GM18499 (cell line): Measurements from ENCODE around the gene THSD4.

Experiments used
- ATAC-seq: cut with Tn5 transposase; IDR thresholded peaks from one replicate; pipeline ENCODE4 v1.9.1; 2021; ENCODE audit warnings: moderate number of reproducible peaks; ENCODE audit not compliant: insufficient read depth, unreplicated experiment

THSD4 gene

DNA sequence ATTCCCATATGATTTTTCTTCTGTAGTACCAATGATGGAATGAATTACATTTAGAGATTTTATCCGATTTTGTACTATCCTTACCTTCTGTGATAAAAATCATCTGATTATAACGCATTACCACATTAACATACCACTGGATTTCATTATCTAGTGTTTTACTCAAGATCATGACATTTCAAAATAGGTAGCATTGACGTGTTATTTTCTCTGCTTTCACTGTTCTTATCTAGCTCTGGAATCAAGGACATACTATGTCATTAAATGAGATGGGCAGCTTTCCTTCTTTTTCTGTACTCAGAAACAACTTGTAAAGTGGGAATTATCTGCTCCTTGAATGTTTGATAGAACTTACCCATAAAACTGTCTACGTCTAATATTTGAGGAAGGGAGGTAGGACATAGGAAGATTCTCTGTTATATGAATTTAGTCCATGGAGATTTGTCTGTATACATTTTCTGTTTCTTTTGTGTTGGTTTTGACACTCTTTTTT, 511.4 kb downstream of the THSD4 start:
- no peak for ATAC-seq

DNA sequence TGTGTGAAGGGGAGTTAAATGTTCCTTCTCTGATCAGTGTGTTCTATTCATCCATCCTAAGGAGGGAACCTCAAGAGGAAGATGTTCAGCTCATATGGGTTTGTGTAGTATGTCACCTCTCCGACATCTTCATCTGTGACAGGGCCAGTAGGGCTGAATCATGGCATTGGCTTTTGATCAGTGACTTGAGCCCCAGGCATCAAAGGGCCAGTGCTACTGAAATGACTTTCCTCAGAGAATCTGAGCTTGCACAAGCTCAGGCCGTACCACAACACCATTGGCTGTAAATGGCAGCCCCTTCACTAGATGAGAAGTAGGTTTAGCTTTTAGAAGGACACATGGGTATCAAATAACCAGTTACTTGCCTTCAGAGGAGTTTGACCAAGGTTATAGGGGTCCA, 511.9 kb downstream of the THSD4 start:
- no peak for ATAC-seq

DNA sequence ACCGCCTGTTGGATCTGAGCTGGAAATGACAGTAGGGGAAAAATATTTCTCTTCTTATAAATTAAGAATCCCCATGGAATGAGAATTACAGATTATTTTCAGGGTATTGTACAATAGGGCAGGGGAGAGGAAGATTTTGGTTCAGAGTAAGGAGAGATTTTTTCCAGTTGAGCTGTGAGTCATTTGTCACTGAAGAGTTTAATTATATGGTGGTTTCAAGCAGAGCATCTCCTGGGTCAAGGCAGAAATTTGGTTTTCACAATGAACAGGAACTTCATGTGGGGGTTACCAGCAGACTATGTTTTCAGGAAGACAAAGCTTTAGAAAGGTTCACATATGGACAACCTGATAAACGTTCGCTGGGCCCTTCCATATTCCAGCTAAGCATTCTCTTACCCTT, 512.3 kb downstream of the THSD4 start:
- ATAC-seq = no peak

- no peak for ATAC-seq
Measured at GRCh38 chr15:71628988-71629770, 513.9 kb downstream of the THSD4 start.

- no peak for ATAC-seq
Measured at GRCh38 chr15:71629781-71630474, 514.7 kb downstream of the THSD4 start.

DNA sequence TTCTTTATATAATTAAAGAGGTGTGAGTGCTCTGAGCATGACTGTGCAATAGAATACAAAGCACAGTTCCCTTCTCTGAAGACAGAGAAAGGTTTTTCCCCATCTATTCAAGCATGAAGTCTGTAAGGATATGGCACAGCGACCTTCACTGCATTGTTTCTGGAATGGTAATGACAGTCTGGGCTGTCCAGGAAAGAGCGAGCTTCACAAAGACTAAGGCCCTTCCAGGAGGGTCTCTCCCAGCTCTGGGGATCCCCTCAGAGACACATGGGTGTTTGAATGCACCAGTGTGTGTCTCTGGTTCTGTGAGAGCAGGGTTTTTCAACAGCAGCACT, 515.2 kb downstream of the THSD4 start:
- ATAC-seq = no peak

GRCh38 chr15:71632576-71633195, 517.4 kb downstream of the THSD4 start:
- ATAC-seq = no peak

- no peak for ATAC-seq
Measured at GRCh38 chr15:71634820-71635560, 519.7 kb downstream of the THSD4 start.

- no peak for ATAC-seq
Measured at GRCh38 chr15:71635735-71636134, 520.5 kb downstream of the THSD4 start.

DNA sequence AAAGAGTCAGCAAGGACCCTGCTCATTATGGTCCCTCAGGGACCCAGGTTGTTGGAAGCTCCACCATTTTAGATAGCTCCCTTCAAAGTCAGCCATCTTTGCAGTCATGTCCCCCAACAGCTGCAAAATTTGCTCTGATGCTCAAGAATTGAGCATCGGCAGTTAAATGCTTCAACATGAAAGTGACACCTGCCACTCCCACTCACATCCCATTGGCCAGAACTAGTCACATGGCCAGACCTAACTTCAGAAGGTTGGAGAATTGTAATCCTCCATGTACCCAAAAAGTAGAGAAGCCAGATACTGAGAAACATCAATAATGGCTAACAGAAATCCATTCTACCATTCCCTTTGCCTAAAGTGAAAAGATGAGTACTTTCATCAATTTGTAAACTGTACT, 523.6 kb downstream of the THSD4 start:
- ATAC-seq = no peak

- no peak for ATAC-seq
Measured at GRCh38 chr15:71639471-71639870, 524.2 kb downstream of the THSD4 start.

GRCh38 chr15:71643918-71644317, 528.6 kb downstream of the THSD4 start:
- ATAC-seq = no peak

GRCh38 chr15:71646767-71647486, 531.7 kb downstream of the THSD4 start:
- ATAC-seq = no peak

GRCh38 chr15:71647487-71647808, 532.2 kb downstream of the THSD4 start:
- ATAC-seq = no peak

DNA sequence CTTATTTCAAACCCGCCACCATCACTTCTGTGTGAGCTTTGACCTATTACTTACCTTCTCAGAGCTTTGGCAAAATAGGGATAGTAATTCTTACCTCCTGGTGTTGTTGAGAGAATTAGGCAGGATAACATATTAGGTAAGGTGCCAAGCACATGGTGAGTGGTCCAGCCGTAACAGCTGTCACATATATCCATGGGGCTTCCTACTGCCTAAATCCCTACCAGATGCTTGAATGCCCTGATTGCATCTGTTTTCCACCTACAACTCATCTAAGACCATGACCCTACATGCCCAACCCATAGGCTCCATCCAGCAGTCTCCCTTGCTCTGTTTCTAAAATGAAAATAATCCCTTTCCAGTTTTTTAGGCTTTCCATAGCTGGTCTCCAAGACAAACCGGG, 532.8 kb downstream of the THSD4 start:
- ATAC-seq = no peak

DNA sequence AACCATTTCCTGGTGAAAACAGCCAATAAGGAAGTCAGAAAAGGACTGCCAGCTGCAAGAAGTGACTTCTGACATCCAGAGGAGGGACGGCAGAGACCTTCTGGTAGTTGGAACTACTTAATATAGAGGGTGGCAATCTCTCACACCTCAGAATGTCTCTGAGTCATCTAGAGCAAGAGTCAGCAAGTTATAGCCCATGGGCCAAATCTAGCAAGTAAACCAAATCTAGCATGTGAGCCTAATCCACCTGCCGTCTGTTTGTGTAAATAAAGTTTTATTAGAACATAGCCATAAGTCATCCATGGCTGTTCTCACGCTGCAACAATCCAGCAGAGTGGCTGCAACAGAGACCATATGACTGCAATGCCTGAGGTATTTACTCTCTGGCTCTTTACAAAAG, 534.6 kb downstream of the THSD4 start:
- ATAC-seq = no peak

DNA sequence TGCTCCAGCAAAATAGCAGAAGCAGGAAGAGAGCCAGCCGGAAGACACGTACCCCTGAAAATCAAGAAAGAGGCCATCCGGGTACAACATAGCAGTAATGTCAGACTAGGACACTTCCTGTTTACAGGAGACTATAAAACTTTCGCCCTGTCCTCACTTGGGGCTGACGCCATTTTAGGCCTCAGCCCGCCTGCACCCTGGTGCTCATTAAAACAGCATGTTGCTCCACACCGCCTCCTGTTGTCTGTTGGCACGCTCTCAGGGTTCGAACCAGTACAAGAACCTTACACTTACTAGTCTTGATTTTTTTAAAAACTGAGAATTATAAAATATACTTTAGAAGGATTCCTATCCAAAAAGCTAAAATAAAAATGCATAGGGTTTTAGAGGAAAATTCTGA, 535.3 kb downstream of the THSD4 start:
- no peak for ATAC-seq

GRCh38 chr15:71651750-71652186, 536.5 kb downstream of the THSD4 start:
- no peak for ATAC-seq

- ATAC-seq = no peak
Measured at GRCh38 chr15:71654042-71654719, 538.9 kb downstream of the THSD4 start.

GRCh38 chr15:71654720-71655174, 539.5 kb downstream of the THSD4 start:
- ATAC-seq = no peak
